ENCODE results near the gene GMCL1. TPM values are rescaled to one million over a fixed set of nuclear protein-coding genes. Genes with fewer than 3 reads are reported as not detected.
A peak's percentile ranks its signal among the peaks of the same experiment; 100 is the strongest.

The GMCL1 gene
- total and polyA plus RNA-seq, 9 of the 15 experiments (the other 6 are each of a cell fraction or from before 2014, with no cell fraction given) = 7.0 to 27.3 (median 15.4) TPM

DNA sequence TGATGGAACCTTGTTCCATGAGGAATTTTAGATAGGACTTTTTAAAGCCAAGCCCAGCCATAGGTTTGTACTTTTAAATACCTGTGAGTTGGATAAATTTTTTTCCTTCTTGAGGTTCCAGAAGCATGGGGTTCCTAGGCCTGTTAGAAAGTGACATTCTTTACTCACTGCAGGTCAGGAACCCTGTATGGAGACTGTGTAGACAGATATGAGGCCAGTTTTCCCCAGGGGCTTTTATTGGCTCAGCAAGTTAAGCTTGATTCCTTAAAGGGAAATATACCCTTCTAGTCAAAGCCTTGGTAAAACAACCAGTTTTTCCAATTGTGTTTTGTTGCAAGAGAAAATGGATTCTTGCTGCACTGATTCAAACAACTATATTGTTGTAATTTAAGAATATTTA, 38.4 kb upstream of the GMCL1 start:
- ATAC-seq (no peak), DNase-seq (ENCODE audit: extremely low read depth in 1 of 4, low spot score in 3 of 4) (no peak), FAIRE-seq (no peak)
- no TSS peak for BruUV-seq (replicated peaks)
- Histone ChIP-seq H3K9ac (ENCODE audit: insufficient read depth in 1 of 2, low read depth in 2 of 2, low read length in 2 of 2) (no peak overlapping the region), H3K79me2 (ENCODE audit: control insufficient read depth, insufficient read depth, low read length) (no peaks in the 10 kb centered on the region), H3K4me1 (replicated peaks in 1 of 2; ENCODE audit: control insufficient read depth in 2 of 2, insufficient read depth in 2 of 2, low read length in 2 of 2) (no peaks in the 10 kb centered on the region; a peak in 1 of 5 replicates), H2AFZ (ENCODE audit: low read depth, low read length) (no peak overlapping the region), H3K27ac (ENCODE audit: extremely low read depth, low read depth, low read length) (no peak overlapping the region), H3K9me1 (ENCODE audit: control insufficient read depth, insufficient read depth, low read length) (no peaks in the 10 kb centered on the region), H3K36me3 (ENCODE audit: control insufficient read depth, insufficient read depth, low read length) (no peaks in the 10 kb centered on the region), H3K9me3 (replicated peaks; ENCODE audit: control insufficient read depth, insufficient read depth, low read depth, low read length) (no peaks in the 10 kb centered on the region), H3K27me3 (ENCODE audit: control insufficient read depth in 2 of 2, insufficient read depth in 2 of 2, low read length in 2 of 2) (no peaks in the 10 kb centered on the region), H4K20me1 (replicated peaks; ENCODE audit: control insufficient read depth, insufficient read depth, low read length) (no peaks in the 10 kb centered on the region), H3K4me3 (no peak overlapping the region), H3K4me2 (ENCODE audit: insufficient read depth, low read length) (no peak overlapping the region)
- CTCF ChIA-PET (ENCODE audit: low intra/inter-chr PET ratio) = no interaction called here
- in situ Hi-C loops (cut with MboI) (no loop called here), intact Hi-C loops (cut with micrococcal nuclease) (no loop called here)
- TF ChIP-seq, protein P1, sequence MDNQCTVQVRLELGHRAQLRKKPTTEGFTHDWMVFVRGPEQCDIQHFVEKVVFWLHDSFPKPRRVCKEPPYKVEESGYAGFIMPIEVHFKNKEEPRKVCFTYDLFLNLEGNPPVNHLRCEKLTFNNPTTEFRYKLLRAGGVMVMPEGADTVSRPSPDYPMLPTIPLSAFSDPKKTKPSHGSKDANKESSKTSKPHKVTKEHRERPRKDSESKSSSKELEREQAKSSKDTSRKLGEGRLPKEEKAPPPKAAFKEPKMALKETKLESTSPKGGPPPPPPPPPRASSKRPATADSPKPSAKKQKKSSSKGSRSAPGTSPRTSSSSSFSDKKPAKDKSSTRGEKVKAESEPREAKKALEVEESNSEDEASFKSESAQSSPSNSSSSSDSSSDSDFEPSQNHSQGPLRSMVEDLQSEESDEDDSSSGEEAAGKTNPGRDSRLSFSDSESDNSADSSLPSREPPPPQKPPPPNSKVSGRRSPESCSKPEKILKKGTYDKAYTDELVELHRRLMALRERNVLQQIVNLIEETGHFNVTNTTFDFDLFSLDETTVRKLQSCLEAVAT (IDR thresholded peaks at IDR 0.05) = no peak
- TF ChIP-seq ZSCAN29 (IDR thresholded peaks at IDR 0.05) (peak; percentile 78), CTBP1 (IDR thresholded peaks at IDR 0.05; ENCODE audit: borderline replicate concordance) (no peak), RBBP5 (IDR thresholded peaks at IDR 0.05; ENCODE audit: borderline replicate concordance, insufficient read depth, low read length, poor library complexity, severe bottlenecking) (no peak), POLR2H (tag; IDR thresholded peaks at IDR 0.05; ENCODE audit: low read depth) (no peak)
- POLR2A ChIA-PET = interaction anchor here (1.3 to 2.2 kb wide), 2 partner anchors 10 to 151 kb away, joined by 3 to 11 read pairs; no protein-coding TSS in a partner anchor
